OCI-LY3 (cell line): Measurements from ENCODE around the gene HOXA5.

Experiments used
- H2AFZ ChIP-seq: fragments of 200-600, 300-600 bp; shearing (Covaris generic); 2 replicates; pipeline ENCODE4 v1.6.0; 2014; ENCODE audit warnings: antibody characterized with exemption, low read depth, low read length
- H3K27ac ChIP-seq: fragments of 200-600, 300-600 bp; sonication (generic); 2 replicates; pipeline ENCODE4 v1.5.1; 2014; ENCODE audit warnings: mild to moderate bottlenecking, low read length, moderate library complexity, mixed read lengths
- H3K27me3 ChIP-seq: fragments of 200-600, 300-600 bp; sonication (generic); 2 replicates; pipeline ENCODE4 v1.6.1; 2014; ENCODE audit warnings: low read depth, low read length, mixed read lengths
- H3K36me3 ChIP-seq: fragments of 200-600, 300-600 bp; sonication (generic); replicated peaks from 2 replicates; pipeline ENCODE3; 2014; ENCODE audit warnings: low read depth, low read length, mixed read lengths
- H3K4me1 ChIP-seq: fragments of 300-600, 200-600 bp; sonication (generic); 2 replicates; pipeline ENCODE4 v1.6.1; 2014; ENCODE audit warnings: low read length, mixed read lengths
- H3K4me2 ChIP-seq: fragments of 200-600, 300-600 bp; sonication (generic); 2 replicates; pipeline ENCODE4 v1.6.1; 2014; ENCODE audit warnings: low read length, mixed read lengths
- H3K4me3 ChIP-seq: fragments of 300-600, 200-600 bp; sonication (generic); 2 replicates; pipeline ENCODE4 v1.5.1; 2014; ENCODE audit warnings: antibody characterized with exemption, mild to moderate bottlenecking, low read length, moderate library complexity
- H3K79me2 ChIP-seq: fragments of 300-600, 200-600 bp; shearing (Covaris generic); 2 replicates; pipeline ENCODE4 v1.6.1; 2014; ENCODE audit warnings: mild to moderate bottlenecking, low read length, mixed read lengths
- H3K9ac ChIP-seq: fragments of 300-600, 200-600 bp; shearing (Covaris generic); 2 replicates; pipeline ENCODE4 v1.6.0; 2014; ENCODE audit warnings: mild to moderate bottlenecking, low read length, moderate library complexity
- H3K9me3 ChIP-seq: fragments of 200-600, 300-600 bp; shearing (Covaris generic); 2 replicates; pipeline ENCODE4 v1.6.1; 2014; ENCODE audit warnings: low read length, mixed read lengths; ENCODE audit not compliant: insufficient read depth
- H4K20me1 ChIP-seq: fragments of 200-600, 300-600 bp; sonication (generic); 2 replicates; pipeline ENCODE4 v1.6.1; 2016; ENCODE audit warnings: low read length, mixed read lengths; ENCODE audit not compliant: insufficient read depth
- CTCF ChIP-seq: fragments of 200-600, 300-600 bp; sonication (generic); IDR thresholded peaks from 2 replicates; pipeline ENCODE4 v1.5.1; 2014; ENCODE audit warnings: antibody characterized with exemption, low read length, low read depth
- EZH2phosphoT487 ChIP-seq: fragments of 200-600 bp; shearing (Covaris generic); IDR thresholded peaks from 2 replicates; pipeline ENCODE4 v1.6.1; 2018; ENCODE audit warnings: antibody characterized with exemption, mixed run types, low read depth

HOXA5 gene

DNA sequence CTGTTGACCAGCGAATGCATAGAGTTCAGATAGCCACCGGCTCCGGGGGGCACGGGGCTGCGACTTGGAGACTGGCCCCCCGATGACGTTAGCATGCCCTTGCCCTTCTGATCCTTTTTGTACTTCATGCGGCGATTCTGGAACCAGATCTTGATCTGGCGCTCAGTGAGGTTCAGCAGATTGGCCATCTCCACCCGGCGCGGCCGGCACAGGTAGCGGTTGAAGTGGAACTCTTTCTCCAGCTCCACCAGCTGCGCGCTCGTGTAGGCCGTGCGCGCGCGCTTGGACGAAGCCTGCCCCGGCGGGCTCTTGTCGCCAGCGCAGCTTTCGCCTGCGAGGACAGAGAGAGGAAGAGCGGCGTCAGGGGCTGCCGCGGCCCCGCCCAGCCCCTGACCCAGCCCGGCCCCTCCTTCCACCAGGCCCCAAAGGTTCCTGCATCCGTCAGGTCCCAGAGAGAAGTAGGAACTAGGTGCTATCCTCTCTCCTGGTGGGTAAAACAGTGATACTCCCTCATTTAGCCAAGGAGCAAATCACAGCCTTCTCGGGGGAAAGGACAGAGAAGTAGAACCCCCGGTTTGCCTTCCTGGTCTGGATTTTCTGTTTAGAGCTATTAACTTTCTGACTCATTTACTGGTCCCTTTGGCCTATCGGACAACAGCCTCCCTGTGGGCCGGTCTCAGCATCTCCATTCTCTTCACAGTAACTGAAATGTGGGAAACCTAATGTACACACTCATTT, 34.9 kb downstream of the HOXA5 start:
- Histone ChIP-seq H3K4me3 (no peak overlapping the region), H2AFZ (no peak overlapping the region)

GRCh38 chr7:27107391-27108381, 35.8 kb downstream of the HOXA5 start:
- TF ChIP-seq CTCF (no peak), EZH2phosphoT487 (no peak)
- Histone ChIP-seq H3K27me3 (no peaks in the 10 kb centered on the region), H3K9ac (no peak overlapping the region)

More for the DNA sequence above, 34.9 kb downstream of the HOXA5 start:
- no peaks in the 10 kb centered on the region for H3K79me2 ChIP-seq
- H3K27ac ChIP-seq = no peak overlapping the region
- no peaks in the 10 kb centered on the region for H3K27me3 ChIP-seq
- H3K4me2 ChIP-seq = no peak overlapping the region
- no peaks in the 10 kb centered on the region for H4K20me1 ChIP-seq
- no peaks in the 10 kb centered on the region for H3K36me3 ChIP-seq
- H3K9ac ChIP-seq = no peak overlapping the region
- no peak for TF ChIP-seq CTCF
- no peak for TF ChIP-seq EZH2phosphoT487
- no peaks in the 10 kb centered on the region for H3K9me3 ChIP-seq
- no peaks in the 10 kb centered on the region for H3K4me1 ChIP-seq

DNA sequence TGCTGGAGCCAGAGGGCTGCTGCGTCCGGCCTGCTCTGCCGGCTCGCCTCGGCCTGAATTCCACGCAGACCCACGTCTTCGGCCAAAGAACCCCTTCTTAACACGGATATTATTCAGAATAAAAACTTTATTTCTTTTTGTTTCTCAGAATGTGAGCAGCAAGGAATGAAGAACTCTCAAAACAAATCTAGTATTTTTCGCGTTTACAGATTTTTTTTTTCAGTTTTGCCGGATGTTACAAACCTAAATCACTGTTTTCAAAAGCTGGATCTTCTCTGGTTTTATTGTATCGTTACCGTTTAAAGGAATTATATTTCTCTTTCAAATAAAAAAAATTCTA, 36.6 kb downstream of the HOXA5 start:
- Histone ChIP-seq H3K4me3 (no peak overlapping the region), H3K9ac (no peak overlapping the region), H3K4me2 (no peak overlapping the region), H3K9me3 (no peaks in the 10 kb centered on the region), H2AFZ (no peak overlapping the region), H3K79me2 (no peaks in the 10 kb centered on the region), H3K36me3 (no peaks in the 10 kb centered on the region), H3K27me3 (no peaks in the 10 kb centered on the region), H4K20me1 (no peaks in the 10 kb centered on the region), H3K27ac (no peak overlapping the region), H3K4me1 (no peaks in the 10 kb centered on the region)
- TF ChIP-seq CTCF (no peak), EZH2phosphoT487 (no peak)

More at GRCh38 chr7:27107391-27108381, 35.8 kb downstream of the HOXA5 start:
- Histone ChIP-seq H3K9me3 (no peaks in the 10 kb centered on the region), H4K20me1 (no peaks in the 10 kb centered on the region), H2AFZ (no peak overlapping the region), H3K4me3 (no peak overlapping the region), H3K36me3 (no peaks in the 10 kb centered on the region), H3K27ac (no peak overlapping the region), H3K4me1 (no peaks in the 10 kb centered on the region), H3K4me2 (no peak overlapping the region), H3K79me2 (no peaks in the 10 kb centered on the region)

GRCh38 chr7:27106181-27106900, 37.1 kb downstream of the HOXA5 start:
- TF ChIP-seq CTCF (no peak), EZH2phosphoT487 (no peak)
- H3K36me3 ChIP-seq = no peaks in the 10 kb centered on the region
- no peak overlapping the region for H3K27ac ChIP-seq
- H3K4me1 ChIP-seq = no peaks in the 10 kb centered on the region
- no peaks in the 10 kb centered on the region for H3K27me3 ChIP-seq
- no peaks in the 10 kb centered on the region for H4K20me1 ChIP-seq
- H3K9ac ChIP-seq = no peak overlapping the region
- H3K4me2 ChIP-seq = no peak overlapping the region
- no peak overlapping the region for H2AFZ ChIP-seq
- no peaks in the 10 kb centered on the region for H3K79me2 ChIP-seq
- no peak overlapping the region for H3K4me3 ChIP-seq
- H3K9me3 ChIP-seq = no peaks in the 10 kb centered on the region
